ENCODE results near the gene RAB38.

RAB38 gene

DNA sequence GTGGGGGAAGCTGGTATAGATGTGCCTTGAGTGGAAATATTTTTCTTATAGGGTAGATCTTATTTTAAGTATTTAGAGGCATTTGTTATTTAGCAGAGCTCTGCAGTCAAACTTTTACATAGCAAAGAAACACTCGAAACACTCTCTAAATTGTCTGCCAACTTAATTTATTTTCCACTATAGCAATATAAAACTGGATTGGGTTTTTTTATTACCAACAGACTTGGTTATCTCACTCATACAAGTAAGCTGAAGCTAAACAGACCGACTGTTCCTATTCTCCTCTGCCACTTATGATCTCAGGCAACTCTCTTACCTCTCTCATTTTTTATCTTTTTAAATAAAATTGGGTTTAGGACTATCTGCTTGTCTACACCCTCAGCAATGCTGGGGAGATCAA is 4.6 kb downstream of the RAB38 start:
- no peak for DNase-seq (ENCODE audit: low read depth, low spot score)

DNA sequence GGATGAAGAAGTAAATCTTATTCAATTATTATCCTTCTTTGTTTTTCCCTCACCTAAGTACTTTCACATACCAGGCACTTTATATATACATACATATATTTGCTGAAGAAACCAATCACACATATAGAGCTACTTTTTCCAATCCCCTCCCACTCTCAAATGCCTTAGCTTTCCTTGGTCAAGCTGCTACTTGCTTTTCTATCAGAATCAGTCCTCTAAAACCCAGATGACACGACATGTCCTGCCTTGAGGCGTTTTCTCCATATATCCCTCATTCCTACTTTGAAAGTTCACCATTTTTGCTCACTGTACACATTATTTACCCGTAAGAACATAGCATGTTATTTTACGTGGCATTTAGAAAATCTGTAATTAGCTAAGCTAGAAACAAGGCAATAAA is 5.4 kb downstream of the RAB38 start:
- no peak for DNase-seq (ENCODE audit: low read depth, low spot score)

- no peak for DNase-seq (ENCODE audit: low read depth, low spot score)
Measured at GRCh38 chr11:88169471-88169870, 5.8 kb downstream of the RAB38 start.

DNA sequence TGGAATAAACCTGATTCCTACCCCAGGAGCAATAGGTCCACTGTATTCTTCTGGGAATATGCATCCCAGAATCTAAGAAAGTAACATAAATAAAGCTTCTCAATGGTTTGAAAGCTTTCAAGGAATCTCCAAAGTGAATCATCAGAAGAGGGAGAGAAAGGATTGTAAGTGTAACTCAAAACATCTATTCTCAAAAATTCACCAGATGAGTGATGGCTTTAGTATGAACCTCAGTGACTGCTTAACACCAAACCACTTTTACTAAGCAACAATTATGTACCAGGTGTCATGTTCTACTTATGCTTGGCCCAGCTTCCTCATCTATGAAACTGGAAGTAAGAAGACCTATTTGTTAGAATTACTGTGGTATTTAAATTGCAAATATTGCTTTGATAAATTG is 7.4 kb downstream of the RAB38 start:
- no peak for DNase-seq (ENCODE audit: low read depth, low spot score)

- DNase-seq (ENCODE audit: low read depth, low spot score): no peak
Measured at GRCh38 chr11:88164806-88165585, 10.2 kb downstream of the RAB38 start.

DNA sequence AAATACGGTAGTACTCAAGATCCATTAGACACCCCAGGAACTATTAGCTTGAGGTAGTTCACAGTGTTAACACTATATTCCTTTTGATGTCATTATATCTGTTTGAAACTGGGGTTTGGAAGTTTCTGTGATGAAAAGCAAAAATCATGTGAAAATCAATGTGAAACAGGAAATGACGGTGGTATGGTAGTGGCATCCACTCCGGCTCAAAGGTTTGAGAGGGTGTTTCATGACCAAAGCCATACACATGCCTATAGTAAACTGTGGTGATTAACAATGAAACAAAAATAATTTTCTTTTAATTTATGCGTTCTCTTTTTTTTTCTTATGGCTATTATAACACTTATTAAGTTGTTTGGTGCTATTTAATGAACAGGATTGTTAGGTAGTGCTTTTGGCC is 10.9 kb downstream of the RAB38 start:
- DNase-seq (ENCODE audit: low read depth, low spot score): no peak

DNA sequence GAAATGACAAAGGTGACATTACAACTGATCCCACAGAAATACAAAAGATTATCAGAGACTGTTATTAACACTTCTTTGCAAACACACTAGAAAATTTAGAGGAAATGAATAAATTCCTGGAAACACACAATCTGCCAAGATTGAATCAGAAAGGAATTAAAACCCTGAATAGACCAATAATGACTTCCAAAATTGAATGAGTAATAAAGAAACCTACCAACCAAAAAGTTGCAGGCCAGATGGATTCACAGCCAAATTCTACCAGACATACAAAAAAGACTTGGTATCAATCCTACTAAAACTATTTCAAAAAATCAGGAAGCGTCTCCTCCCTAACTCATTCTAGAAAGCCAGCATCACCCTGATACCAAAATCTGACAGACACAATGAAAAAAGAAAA is 17.2 kb downstream of the RAB38 start:
- no peak for DNase-seq (ENCODE audit: low read depth, low spot score)

GRCh38 chr11:88157370-88157769 is 17.9 kb downstream of the RAB38 start:
- no peak for DNase-seq (ENCODE audit: low read depth, low spot score)

DNA sequence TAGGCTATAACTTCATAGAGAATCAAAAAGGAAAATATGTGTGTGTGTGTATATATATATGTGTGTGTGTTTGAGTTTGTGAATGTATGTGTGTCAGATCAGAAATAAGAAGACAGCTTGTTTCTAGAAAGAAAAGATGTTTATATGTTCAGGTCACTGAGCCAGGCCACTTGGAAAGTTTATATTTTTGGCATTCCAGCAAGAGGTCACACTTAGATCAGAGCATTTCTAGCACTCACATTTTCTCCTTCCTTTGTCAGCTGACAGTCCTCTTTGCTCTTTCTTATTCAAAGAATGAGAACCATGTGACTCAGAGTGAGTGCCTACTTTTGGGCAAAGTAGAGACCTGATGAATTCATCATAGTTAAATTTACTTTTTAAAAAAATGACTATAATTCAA is 22.9 kb downstream of the RAB38 start:
- no peak for DNase-seq (ENCODE audit: low read depth, low spot score)

- DNase-seq (ENCODE audit: low read depth, low spot score): no peak
Measured at GRCh38 chr11:88151709-88152265, 23.5 kb downstream of the RAB38 start.

- DNase-seq (ENCODE audit: low read depth, low spot score): no peak
Measured at GRCh38 chr11:88146106-88146505, 29.1 kb downstream of the RAB38 start.

GRCh38 chr11:88139865-88140264 is 35.4 kb downstream of the RAB38 start:
- DNase-seq (ENCODE audit: low read depth, low spot score): no peak

DNA sequence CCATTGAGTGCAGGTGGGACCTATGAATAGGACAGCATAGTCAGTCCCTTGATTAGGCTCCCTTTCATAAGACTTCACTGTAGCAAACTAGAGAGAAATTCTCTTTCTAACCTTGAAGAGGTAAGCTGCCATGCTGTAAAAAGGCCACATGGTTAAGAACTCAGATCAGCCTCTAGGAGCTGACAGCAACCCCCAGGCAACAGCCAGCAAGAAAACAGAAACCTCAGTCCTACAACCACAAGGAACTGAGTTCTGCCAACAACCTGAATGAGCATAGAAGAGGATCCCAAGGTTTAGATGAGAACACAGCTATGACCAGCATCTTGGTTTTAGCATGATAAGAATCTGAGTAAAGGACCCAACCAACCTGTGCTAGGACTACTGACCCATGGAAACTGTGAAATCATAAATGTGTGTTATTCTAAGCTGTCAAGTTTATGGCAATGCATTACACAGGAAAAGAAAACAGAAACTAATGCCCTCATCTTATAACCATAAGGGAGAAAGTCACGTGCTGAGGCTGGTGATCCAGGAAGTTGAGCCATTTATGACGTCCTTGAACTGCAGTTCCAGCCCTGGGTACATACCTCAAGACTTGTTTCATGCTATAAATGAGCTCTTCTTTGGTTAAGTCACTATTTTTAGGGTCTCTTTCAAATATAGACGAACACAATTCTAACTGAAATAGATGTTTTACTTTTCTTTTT is 43.3 kb downstream of the RAB38 start:
- DNase-seq (ENCODE audit: low read depth, low spot score): no peak

DNA sequence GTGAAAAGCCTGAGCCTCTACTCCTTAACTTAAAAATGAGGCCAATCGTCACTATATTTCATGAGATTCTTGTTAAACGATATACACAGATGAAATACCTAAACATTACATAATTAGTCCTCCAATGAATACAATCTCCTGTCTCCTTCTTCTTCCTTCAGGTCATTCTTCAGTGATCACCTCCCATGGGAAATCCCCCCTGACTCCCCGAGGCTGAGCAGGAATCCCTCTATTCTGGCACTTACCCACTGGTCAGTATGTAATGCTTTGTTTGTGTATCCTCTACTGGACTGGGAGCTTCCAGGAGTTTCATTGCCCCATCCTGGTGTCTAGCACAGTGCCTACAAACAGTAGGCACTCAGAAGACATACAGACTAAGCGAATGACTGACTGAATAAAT is 52.3 kb downstream of the RAB38 start:
- no peak for DNase-seq (ENCODE audit: low read depth, low spot score)

GRCh38 chr11:88119561-88119960 is 55.7 kb downstream of the RAB38 start:
- no peak for DNase-seq (ENCODE audit: low read depth, low spot score)

DNA sequence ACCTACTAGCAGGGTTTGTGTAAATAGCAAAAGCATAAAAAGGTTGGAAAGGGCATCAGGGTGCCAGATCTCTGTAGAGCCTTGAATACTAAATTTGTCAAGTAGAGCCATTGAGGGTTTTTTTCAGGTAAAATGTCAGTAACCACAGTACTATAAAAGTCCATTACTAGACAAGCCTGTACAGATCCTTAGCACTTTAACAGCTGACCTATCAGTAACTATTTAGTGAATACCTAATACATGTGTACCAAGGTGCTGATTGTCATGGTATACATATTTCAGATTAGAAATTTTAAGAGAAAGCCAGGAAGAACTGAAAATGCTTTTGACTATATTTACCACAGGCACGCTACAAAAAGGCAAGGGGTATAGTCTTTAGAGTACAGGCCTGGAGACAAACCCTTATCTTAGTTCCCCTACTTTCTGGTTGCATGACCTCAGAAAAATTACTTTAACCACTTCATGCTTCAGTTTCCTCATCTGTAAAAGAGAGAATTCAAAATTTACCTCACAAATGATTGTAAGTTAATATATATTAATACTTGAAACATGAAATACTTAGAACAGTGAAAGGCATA is 57.9 kb downstream of the RAB38 start:
- DNase-seq (ENCODE audit: low read depth, low spot score): no peak

GRCh38 chr11:88115828-88116755 is 59.2 kb downstream of the RAB38 start:
- no peak for DNase-seq (ENCODE audit: low read depth, low spot score)

- DNase-seq (ENCODE audit: low read depth, low spot score): no peak
Measured at GRCh38 chr11:88114486-88115045, 60.7 kb downstream of the RAB38 start.

- no peak for DNase-seq (ENCODE audit: low read depth, low spot score)
Measured at GRCh38 chr11:88106666-88107065, 68.6 kb downstream of the RAB38 start.

GRCh38 chr11:88105951-88106350 is 69.3 kb downstream of the RAB38 start:
- no peak for DNase-seq (ENCODE audit: low read depth, low spot score)

DNA sequence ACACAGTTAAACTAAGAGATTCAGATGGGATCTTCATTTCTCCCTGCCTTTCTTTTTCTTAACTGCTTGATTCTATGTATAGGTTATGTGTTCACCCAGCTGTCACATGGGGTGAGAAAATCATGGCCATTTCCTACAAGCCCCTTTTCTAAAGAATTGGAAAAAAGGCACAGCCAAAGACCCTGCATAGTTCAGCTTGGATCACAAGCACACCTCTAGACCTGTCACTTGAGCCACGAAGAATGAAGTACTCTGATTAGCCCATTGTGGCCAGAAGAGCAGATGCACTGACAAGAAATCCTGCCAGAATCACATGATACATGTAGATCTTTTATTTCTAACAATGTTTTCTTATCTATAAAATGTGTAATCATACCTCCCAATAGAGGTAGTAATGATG is 69.7 kb downstream of the RAB38 start:
- no peak for DNase-seq (ENCODE audit: low read depth, low spot score)
